ENCODE measurements around the gene ACP4.

DNA sequence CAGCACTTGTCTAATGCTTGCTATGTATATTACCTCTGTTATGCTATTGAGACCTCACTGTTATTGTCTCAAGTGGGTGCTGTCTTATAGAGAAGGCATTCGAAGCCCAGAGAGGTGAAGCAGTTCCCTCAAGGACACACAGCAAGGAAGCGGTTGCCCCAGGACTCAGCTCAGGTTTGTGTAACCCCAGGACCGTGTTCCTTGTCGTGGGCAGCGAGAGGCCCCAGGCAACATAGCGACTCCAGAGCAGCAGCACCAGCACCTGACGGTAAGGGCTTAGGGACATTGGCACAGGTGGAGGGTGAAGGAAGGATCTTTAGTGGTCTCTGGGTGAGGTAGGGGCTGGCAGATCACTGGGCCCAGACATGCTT, 40.8 kb downstream of the ACP4 start:
- TF ChIP-seq, protein P1, sequence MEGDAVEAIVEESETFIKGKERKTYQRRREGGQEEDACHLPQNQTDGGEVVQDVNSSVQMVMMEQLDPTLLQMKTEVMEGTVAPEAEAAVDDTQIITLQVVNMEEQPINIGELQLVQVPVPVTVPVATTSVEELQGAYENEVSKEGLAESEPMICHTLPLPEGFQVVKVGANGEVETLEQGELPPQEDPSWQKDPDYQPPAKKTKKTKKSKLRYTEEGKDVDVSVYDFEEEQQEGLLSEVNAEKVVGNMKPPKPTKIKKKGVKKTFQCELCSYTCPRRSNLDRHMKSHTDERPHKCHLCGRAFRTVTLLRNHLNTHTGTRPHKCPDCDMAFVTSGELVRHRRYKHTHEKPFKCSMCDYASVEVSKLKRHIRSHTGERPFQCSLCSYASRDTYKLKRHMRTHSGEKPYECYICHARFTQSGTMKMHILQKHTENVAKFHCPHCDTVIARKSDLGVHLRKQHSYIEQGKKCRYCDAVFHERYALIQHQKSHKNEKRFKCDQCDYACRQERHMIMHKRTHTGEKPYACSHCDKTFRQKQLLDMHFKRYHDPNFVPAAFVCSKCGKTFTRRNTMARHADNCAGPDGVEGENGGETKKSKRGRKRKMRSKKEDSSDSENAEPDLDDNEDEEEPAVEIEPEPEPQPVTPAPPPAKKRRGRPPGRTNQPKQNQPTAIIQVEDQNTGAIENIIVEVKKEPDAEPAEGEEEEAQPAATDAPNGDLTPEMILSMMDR (conservative IDR thresholded peaks at IDR 0.05): no peak
- TF ChIP-seq ZFX (IDR thresholded peaks at IDR 0.05): no peak
